ENCODE measurements around the gene CNST.
A peak's percentile ranks its signal among the peaks of the same experiment; 100 is the strongest.
"Not testable (repeated sequence)": the region's sequence is repeated elsewhere in the genome, so short reads cannot be mapped to it uniquely, and the experiment has no call there.

CNST gene

GRCh38 chr1:246587606-246588005, 21.4 kb downstream of the CNST start:
- DNase-seq: peak; percentile 76 to 85

DNA sequence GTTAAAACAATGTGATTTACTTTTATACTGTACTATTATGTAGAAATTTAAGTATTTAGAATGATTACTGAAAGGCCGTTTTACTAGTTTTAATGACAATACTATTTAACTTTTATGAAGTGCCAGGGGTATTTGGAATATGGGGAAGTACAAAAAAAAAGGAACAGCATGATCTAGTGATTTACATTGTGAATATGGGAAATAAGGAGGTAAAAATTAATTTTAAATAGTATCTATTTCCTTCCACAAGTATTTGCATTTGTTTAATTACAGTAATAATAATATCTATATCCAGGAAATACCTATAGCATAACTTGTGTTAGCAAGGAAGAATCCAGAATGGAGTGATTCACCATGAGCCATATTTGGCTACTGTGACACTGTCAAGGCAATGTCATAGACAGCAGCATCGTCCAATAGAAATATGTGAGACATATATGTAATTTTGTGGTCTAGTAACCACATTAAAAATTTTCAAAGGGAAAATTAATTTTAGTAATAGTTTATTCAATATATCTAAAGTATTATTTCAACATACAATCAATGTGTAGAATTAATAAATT, 22.0 kb downstream of the CNST start:
- DNase-seq: peak; percentile 34 to 56

DNA sequence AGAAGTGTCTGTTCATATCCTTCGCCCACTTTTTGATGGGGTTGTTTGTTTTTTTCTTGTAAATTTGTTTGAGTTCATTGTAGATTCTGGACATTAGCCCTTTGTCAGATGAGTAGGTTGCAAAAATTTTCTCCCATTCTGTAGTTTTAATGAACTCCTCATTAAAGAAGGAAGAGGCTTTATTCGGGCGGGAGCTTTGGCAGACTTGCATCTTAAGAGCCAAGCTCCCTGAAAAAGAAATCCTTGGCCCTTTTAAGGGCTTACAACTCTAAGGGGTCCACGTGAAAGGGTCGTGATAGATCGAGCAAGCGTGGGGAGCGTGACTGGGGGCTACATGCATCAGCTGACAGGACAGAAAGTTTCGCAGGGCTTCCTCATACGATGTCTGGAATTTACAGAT, 23.7 kb downstream of the CNST start:
- not testable (repeated sequence) for DNase-seq

DNA sequence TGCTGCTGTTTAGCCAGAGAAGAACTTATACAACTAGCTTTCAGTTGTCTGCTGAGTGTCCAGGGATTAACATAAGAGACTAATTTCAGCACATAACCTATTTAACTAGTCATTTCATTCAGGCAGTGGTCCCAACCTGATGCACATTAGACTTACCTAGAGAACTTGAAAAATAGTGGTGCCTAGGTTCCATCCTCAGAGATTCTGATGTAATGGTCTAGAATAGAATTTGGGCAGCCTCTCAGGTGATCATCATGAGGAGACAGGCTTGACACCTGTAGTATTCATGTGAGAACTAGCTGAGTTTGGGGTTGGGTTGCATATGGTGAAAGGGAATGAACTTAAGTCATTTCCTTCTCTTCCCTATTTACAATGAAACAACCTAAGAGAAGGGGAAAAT, 24.8 kb downstream of the CNST start:
- DNase-seq: no peak

- DNase-seq: no peak
These were observed 25.2 kb downstream of the CNST start for GRCh38 chr1:246591504-246591903.

- no peak for DNase-seq
These were observed 25.7 kb downstream of the CNST start for GRCh38 chr1:246591958-246592357.

DNA sequence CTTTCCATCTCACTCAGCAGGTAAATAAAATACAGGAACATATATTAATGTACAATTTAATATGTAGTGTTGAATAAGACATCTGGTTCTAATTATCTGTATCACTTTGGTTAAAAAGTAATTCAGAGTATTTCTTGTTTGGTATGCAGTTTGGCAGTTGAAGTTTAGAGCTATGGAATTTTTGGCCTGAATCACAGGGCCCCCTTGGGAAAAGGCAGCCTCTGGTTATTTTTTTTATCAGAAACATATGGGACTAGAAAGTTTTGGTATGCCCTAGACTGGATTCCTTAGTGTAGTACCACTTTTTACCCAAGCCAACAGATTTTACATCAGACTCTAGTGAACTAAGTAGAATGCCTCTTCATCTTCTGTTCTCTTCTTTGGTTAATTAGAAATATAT, 26.4 kb downstream of the CNST start:
- DNase-seq: no peak

- DNase-seq: no peak
These were observed 28.9 kb downstream of the CNST start for GRCh38 chr1:246595146-246595545.

GRCh38 chr1:246597340-246597739, 31.1 kb downstream of the CNST start:
- DNase-seq: no peak

DNA sequence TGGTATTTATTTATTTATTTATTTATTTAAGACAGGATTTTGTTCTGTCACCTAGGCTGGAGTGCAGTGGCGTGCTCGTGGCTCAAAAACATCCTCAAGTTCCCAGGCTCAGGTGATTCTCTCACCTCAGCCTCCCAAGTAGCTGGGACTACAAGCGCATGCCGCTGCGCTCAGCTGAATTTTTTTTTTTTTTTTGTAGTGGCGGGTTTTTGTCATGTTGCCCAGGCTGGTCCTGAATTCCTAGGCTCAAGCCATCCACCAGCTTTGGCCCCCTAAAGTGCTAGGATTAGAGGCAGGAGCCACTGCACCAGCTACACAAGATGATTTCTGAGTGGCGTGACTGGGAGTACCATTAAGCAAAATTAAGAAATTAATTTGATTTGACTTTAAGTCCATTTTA, 31.7 kb downstream of the CNST start:
- DNase-seq: no peak

- DNase-seq: peak; percentile 22 to 34
These were observed 33.1 kb downstream of the CNST start for GRCh38 chr1:246599315-246599714.

- no peak for DNase-seq
These were observed 34.3 kb downstream of the CNST start for GRCh38 chr1:246600579-246600978.

- no peak for DNase-seq
These were observed 35.9 kb downstream of the CNST start for GRCh38 chr1:246602194-246602593.

GRCh38 chr1:246605231-246605630, 39.0 kb downstream of the CNST start:
- not testable (repeated sequence) for DNase-seq

- DNase-seq: no peak
These were observed 41.2 kb downstream of the CNST start for GRCh38 chr1:246607462-246607861.

DNA sequence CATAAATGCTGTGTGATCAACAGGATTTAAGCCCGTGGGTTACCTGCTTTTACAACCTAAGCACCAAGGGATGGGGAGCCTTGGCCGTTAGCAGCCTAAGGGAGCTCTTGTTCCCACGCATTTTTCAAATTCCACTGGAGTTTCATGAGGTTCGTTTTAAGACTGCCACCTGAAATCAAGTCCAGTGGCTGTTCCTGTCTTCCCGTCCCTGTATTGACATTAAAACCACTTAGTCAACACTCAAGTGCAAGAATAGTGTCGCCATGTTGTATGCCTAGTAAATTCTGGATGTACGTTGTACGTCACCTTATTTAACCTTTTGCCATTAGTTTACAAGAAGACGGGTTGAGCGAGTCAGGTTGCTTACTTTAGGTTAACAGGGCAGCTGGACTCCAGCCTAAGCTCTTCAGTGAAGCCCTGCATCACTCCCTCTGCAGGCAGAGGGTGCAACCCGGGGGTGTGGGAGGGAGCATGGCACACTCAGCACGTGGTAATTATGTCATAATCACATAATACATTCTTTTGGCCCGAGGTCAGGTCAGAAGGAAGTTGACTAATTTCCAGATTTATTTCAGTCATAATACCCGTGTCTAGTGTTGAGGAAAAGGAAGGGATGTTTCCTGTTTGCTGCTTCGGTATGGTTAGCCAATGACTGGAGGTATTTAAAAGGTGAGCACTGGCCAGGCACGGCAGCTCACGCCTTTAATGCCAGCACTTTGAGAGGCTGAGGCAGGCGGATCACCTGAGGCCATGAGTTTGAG, 42.5 kb downstream of the CNST start:
- peak; percentile 86 to 91 for DNase-seq

DNA sequence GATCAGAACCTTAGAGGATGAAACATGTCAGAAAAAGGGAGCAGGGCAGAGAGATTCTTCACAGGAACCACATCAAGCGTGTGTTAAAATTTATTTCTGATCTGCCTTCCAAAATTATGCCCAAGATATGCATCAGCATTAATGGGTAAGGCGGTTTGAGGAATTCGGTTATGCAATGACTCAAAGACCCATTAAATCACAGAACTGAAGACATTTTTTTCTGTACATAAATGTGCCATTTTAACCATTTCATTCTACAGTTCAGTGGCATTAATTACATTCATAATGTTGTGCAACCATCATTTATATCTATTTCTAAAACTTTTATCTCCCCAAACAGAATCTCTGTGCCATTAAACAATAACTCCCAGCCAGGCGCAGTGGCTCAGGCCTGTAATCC, 43.4 kb downstream of the CNST start:
- no peak for DNase-seq

- DNase-seq: no peak
These were observed 47.0 kb downstream of the CNST start for GRCh38 chr1:246613096-246613758.

GRCh38 chr1:246617156-246617555, 50.9 kb downstream of the CNST start:
- no peak for DNase-seq

DNA sequence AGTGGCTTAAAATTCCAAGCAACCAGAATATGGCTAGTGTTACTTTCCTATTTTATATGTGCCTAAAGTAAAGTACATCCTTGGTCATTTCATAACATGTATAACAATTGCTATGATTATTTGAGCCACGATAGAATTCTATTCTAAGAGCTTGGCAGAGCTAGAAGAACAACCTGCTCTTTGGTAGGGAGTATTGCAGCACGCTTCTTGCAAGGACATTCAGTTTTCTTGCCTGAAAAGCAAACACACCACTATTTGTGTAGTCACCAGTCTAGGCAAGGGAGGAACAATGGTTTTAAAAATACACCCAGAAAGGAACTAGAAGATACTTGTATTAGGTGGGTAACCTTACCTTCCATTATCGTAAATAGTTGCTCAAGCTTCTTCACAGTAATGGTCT, 51.5 kb downstream of the CNST start:
- DNase-seq: no peak

- no peak for DNase-seq
These were observed 52.1 kb downstream of the CNST start for GRCh38 chr1:246618240-246618808.

DNA sequence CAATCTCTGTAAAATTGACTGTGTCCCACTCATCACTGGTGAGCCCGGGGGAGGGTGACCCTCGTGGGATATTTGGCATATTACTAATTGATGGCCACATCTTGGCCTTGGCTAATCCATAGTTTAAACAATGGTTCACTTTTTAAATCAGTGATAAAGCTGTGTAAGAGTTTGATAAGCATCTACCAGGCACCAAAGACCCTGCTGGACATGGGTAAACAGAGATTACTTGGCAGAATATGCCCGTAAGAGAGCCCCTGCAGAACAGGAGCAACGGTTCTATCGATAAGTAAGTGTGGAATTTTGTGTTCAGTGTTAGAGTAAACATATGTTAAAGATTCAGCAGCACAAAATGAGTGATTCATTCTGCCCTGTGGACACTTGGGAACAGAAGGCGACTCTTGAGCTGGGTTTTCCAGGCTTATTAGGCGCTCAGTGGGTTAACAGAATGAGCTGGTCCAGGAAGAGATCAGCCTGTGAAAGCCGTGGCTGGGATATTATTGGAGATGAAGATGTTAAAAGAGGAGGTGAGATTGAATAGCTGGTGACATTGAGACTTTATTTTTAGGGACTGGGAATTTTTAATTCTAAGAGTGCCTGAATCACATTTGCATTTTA, 55.9 kb downstream of the CNST start:
- no peak for DNase-seq

DNA sequence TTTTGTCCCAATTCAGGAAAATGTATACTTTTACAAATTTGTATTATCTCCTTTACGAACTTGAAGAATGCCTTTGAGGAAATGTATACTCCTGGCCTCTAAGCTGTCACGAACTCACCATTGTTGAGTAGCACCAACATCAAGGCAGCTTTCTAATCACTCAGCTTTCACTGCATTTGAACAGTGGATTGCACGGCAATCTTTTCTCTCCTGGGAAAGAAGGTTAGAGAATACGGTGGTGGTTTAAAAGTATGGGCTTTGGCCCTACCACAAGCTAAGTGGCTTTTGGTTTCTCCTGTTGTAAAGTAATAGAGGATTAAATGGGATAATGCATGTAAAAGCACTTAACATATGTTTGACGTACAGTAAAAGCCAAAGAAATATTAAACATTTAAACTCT, 57.8 kb downstream of the CNST start:
- DNase-seq: no peak

GRCh38 chr1:246629030-246629429, 62.8 kb downstream of the CNST start:
- no peak for DNase-seq
